Activated CD4-positive, alpha-beta memory T cell treated with anti-CD3 and anti-CD28 coated beads for 36 hours (primary cell): ENCODE data around the gene EPHB1. TPM values are rescaled to one million over a fixed set of nuclear protein-coding genes. Genes with fewer than 3 reads are reported as not detected.

Experiments used
- CTCF ChIA-PET: fragments of 350-600 bp; sonication (Branson Sonifier 250); formaldehyde crosslinking; loops from one replicate; lab custom pipeline; 2021; ENCODE audit warnings: antibody characterized with exemption, inconsistent platforms; lab: Charles Lee
- POLR2A ChIA-PET: fragments of 350-600 bp; sonication (Branson Sonifier 250); formaldehyde crosslinking; loops from one replicate; lab custom pipeline; 2021; ENCODE audit warnings: antibody characterized with exemption; lab: Charles Lee
- DNase-seq: peaks from one replicate; pipeline ENCODE4 v3.0.0-alpha.2; 2020
- H3K27ac Mint-ChIP-seq: one replicate; pipeline ENCODE4 v1.8.0; 2021; ENCODE audit warnings: mixed read lengths
- H3K27me3 Mint-ChIP-seq: one replicate; pipeline ENCODE4 v1.8.0; 2021; ENCODE audit warnings: mixed read lengths
- H3K36me3 Mint-ChIP-seq: one replicate; pipeline ENCODE4 v1.8.0; 2021; ENCODE audit warnings: mixed read lengths
- H3K4me1 Mint-ChIP-seq: one replicate; pipeline ENCODE4 v1.8.0; 2021; ENCODE audit warnings: low read depth, mixed read lengths
- H3K4me3 Mint-ChIP-seq: one replicate; pipeline ENCODE4 v1.8.0; 2021; ENCODE audit warnings: mild to moderate bottlenecking, mixed read lengths
- H3K9me3 Mint-ChIP-seq: one replicate; pipeline ENCODE4 v1.8.0; 2021; ENCODE audit warnings: mixed read lengths
- intact Hi-C: fragments of 100-400 bp; cut with micrococcal nuclease; formaldehyde crosslinking; loops from one replicate; pipeline ENCODE4 v1.15.1; 2023
- total RNA-seq, 2 experiments: library from RNA; stranded (reverse); gene quantifications; one replicate each; pipeline ENCODE4 v1.2.3, GENCODE V29; 2021

EPHB1 gene
- total RNA-seq, result 1 to 10 TPM; 1.3 TPM

GRCh38 chr3:134794950-134795745 lies at the start of gene EPHB1:
Gene EPHB1 (plus strand): TSS chr3:134795260.
- peak; percentile 81 for DNase-seq
- Mint-ChIP-seq H3K4me1 (peaks cover 8% of the 10 kb centered on the region), H3K27ac (no peak within 1 kb of the TSS), H3K27me3 (peaks cover 34% of the 10 kb centered on the region), H3K4me3 (peak within 1 kb of the TSS; percentile 77), H3K36me3 (no peaks in the 10 kb centered on the region), H3K9me3 (no peaks in the 10 kb centered on the region)
- intact Hi-C loops, result loop anchor here (1.0 to 10.0 kb wide), 5 partner anchors 8 to 708 kb away; no protein-coding TSS in a partner anchor
- ChIA-PET CTCF (interaction anchor here (0.6 to 2.0 kb wide), 26 partner anchors 9 to 1254 kb away, joined by 3 to 22 read pairs (median 4); no protein-coding TSS in a partner anchor), POLR2A (interaction anchor here (1.5 kb wide), 1 partner anchor 83 kb away, joined by 3 read pairs; no protein-coding TSS in a partner anchor)

- POLR2A ChIA-PET, result no interaction called here
- Mint-ChIP-seq H3K27me3 (peaks cover 2% of the 10 kb centered on the region), H3K36me3 (no peaks in the 10 kb centered on the region), H3K27ac (no peak overlapping the region), H3K9me3 (peaks cover 2% of the 10 kb centered on the region), H3K4me3 (no peak overlapping the region), H3K4me1 (no peaks in the 10 kb centered on the region)
- intact Hi-C loops, result no loop called here
- CTCF ChIA-PET, result no interaction called here
- no peak for DNase-seq
Measured at GRCh38 chr3:134748698-134749097, 46.4 kb upstream of the EPHB1 start.

- POLR2A ChIA-PET, result no interaction called here
- intact Hi-C loops, result no loop called here
- Mint-ChIP-seq H3K9me3 (peaks cover 2% of the 10 kb centered on the region), H3K36me3 (no peaks in the 10 kb centered on the region), H3K4me3 (no peak overlapping the region), H3K27me3 (peaks cover 2% of the 10 kb centered on the region), H3K27ac (no peak overlapping the region), H3K4me1 (no peaks in the 10 kb centered on the region)
- CTCF ChIA-PET, result no interaction called here
- no peak for DNase-seq
Measured at GRCh38 chr3:134749174-134749573, 45.9 kb upstream of the EPHB1 start.

- CTCF ChIA-PET, result no interaction called here
- peaks cover 3% of the 10 kb centered on the region for H3K27me3 Mint-ChIP-seq
- intact Hi-C loops, result no loop called here
Measured at GRCh38 chr3:134749802-134750553, 45.1 kb upstream of the EPHB1 start.

GRCh38 chr3:134751831-134752230 lies 43.2 kb upstream of the EPHB1 start:
- ChIA-PET CTCF (no interaction called here), POLR2A (no interaction called here)
- H3K9me3 Mint-ChIP-seq, result no peaks in the 10 kb centered on the region
- no peak for DNase-seq
- no peak overlapping the region for H3K4me3 Mint-ChIP-seq
- H3K27ac Mint-ChIP-seq, result no peak overlapping the region
- H3K27me3 Mint-ChIP-seq, result peaks cover 4% of the 10 kb centered on the region
- intact Hi-C loops, result no loop called here
- no peaks in the 10 kb centered on the region for H3K4me1 Mint-ChIP-seq
- no peaks in the 10 kb centered on the region for H3K36me3 Mint-ChIP-seq

More at GRCh38 chr3:134749802-134750553, 45.1 kb upstream of the EPHB1 start:
- POLR2A ChIA-PET, result no interaction called here
- H3K4me1 Mint-ChIP-seq, result no peaks in the 10 kb centered on the region
- H3K36me3 Mint-ChIP-seq, result no peaks in the 10 kb centered on the region
- no peak overlapping the region for H3K27ac Mint-ChIP-seq
- no peak for DNase-seq
- no peak overlapping the region for H3K4me3 Mint-ChIP-seq
- peaks cover 2% of the 10 kb centered on the region for H3K9me3 Mint-ChIP-seq

- Mint-ChIP-seq H3K4me1 (no peaks in the 10 kb centered on the region), H3K27ac (no peak overlapping the region), H3K27me3 (peaks cover 4% of the 10 kb centered on the region), H3K4me3 (no peak overlapping the region), H3K36me3 (no peaks in the 10 kb centered on the region), H3K9me3 (no peaks in the 10 kb centered on the region)
- DNase-seq, result no peak
- intact Hi-C loops, result no loop called here
- POLR2A ChIA-PET, result no interaction called here
- CTCF ChIA-PET, result interaction anchor here (0.6 kb wide), 1 partner anchor 591 kb away, joined by 3 read pairs; no protein-coding TSS in a partner anchor
Measured at GRCh38 chr3:134752761-134753461, 42.1 kb upstream of the EPHB1 start.

GRCh38 chr3:134753999-134754742 lies 40.9 kb upstream of the EPHB1 start:
- H3K27me3 Mint-ChIP-seq, result peaks cover 4% of the 10 kb centered on the region
- CTCF ChIA-PET, result interaction anchor here (1.0 to 3.0 kb wide), 4 partner anchors 20 to 158 kb away, joined by 3 to 24 read pairs (median 4); no protein-coding TSS in a partner anchor
- H3K27ac Mint-ChIP-seq, result no peak overlapping the region
- DNase-seq, result no peak
- H3K36me3 Mint-ChIP-seq, result no peaks in the 10 kb centered on the region
- intact Hi-C loops, result no loop called here
- no peaks in the 10 kb centered on the region for H3K9me3 Mint-ChIP-seq
- H3K4me3 Mint-ChIP-seq, result no peak overlapping the region
- no peaks in the 10 kb centered on the region for H3K4me1 Mint-ChIP-seq
- POLR2A ChIA-PET, result no interaction called here

- Mint-ChIP-seq H3K27ac (no peak overlapping the region), H3K4me3 (no peak overlapping the region), H3K27me3 (peaks cover 4% of the 10 kb centered on the region), H3K36me3 (no peaks in the 10 kb centered on the region), H3K9me3 (no peaks in the 10 kb centered on the region), H3K4me1 (no peaks in the 10 kb centered on the region)
- POLR2A ChIA-PET, result no interaction called here
- intact Hi-C loops, result no loop called here
- CTCF ChIA-PET, result interaction anchor here (0.8 to 3.0 kb wide), 8 partner anchors 9 to 159 kb away, joined by 3 to 24 read pairs (median 3); no protein-coding TSS in a partner anchor
- DNase-seq, result peak; percentile 51
Measured at GRCh38 chr3:134754768-134755559, 40.1 kb upstream of the EPHB1 start.

- ChIA-PET POLR2A (no interaction called here), CTCF (interaction anchor here (1.1 to 3.0 kb wide), 4 partner anchors 8 to 154 kb away, joined by 3 to 24 read pairs (median 4); no protein-coding TSS in a partner anchor)
- Mint-ChIP-seq H3K36me3 (no peaks in the 10 kb centered on the region), H3K4me1 (no peaks in the 10 kb centered on the region), H3K27ac (no peak overlapping the region), H3K27me3 (peaks cover 4% of the 10 kb centered on the region), H3K9me3 (no peaks in the 10 kb centered on the region), H3K4me3 (no peak overlapping the region)
- intact Hi-C loops, result no loop called here
- no peak for DNase-seq
Measured at GRCh38 chr3:134755821-134756220, 39.2 kb upstream of the EPHB1 start.

- no peak overlapping the region for H3K27ac Mint-ChIP-seq
- ChIA-PET POLR2A (no interaction called here), CTCF (interaction anchor here (1.2 kb wide), 1 partner anchor 1291 kb away, joined by 3 read pairs; no protein-coding TSS in a partner anchor)
- no peaks in the 10 kb centered on the region for H3K36me3 Mint-ChIP-seq
- intact Hi-C loops, result no loop called here
- H3K4me1 Mint-ChIP-seq, result no peaks in the 10 kb centered on the region
- no peak overlapping the region for H3K4me3 Mint-ChIP-seq
- H3K9me3 Mint-ChIP-seq, result no peaks in the 10 kb centered on the region
- peaks cover 3% of the 10 kb centered on the region for H3K27me3 Mint-ChIP-seq
- DNase-seq, result no peak
Measured at GRCh38 chr3:134757549-134758069, 37.5 kb upstream of the EPHB1 start.
